IMR-90 (cell line): Measurements from ENCODE around the gene SLC34A3. TPM values are rescaled to one million over a fixed set of nuclear protein-coding genes. Genes with fewer than 3 reads are reported as not detected.

Source experiments
- ATAC-seq: fragments of 200-7000 bp; cut with Tn5 transposase; 2 replicates; pipeline ENCODE4 v1.9.1; 2020; ENCODE audit warnings: low read depth, mild to moderate bottlenecking, moderate library complexity
- BruUV-seq: library from RNA; stranded (reverse); fragments of 400-500 nt; replicated peaks from 2 replicates; lab custom pipeline; 2021; lab: Mats Ljungman, UMichigan
- CTCF ChIA-PET: fragments of 300-600 bp; formaldehyde crosslinking; extraction: SDS; loops from one replicate; lab custom pipeline; 2021; ENCODE audit warnings: antibody characterized with exemption; lab: Yijun Ruan, JAX
- POLR2A ChIA-PET: fragments of 300-600 bp; sonication (Branson Sonifier 250); formaldehyde crosslinking; loops from one replicate; lab custom pipeline; 2022; ENCODE audit warnings: antibody characterized with exemption; ENCODE audit not compliant: unreplicated experiment; lab: Charles Lee
- DNase-seq: peaks from one replicate; pipeline ENCODE4 v3.0.0; 2013
- H2AFZ ChIP-seq: replicated peaks from 2 replicates; pipeline ENCODE3; 2013; ENCODE audit warnings: low read length, mild to moderate bottlenecking; ENCODE audit not compliant: poor library complexity
- H2AK5ac ChIP-seq: 2 replicates; pipeline ENCODE4 v1.6.1; 2013; ENCODE audit warnings: low read depth, low read length, inconsistent platforms
- H2AK9ac ChIP-seq: replicated peaks from 2 replicates; pipeline ENCODE3; 2013; ENCODE audit warnings: mild to moderate bottlenecking, low read depth, low read length, moderate library complexity; ENCODE audit not compliant: poor library complexity
- H2BK120ac ChIP-seq: 2 replicates; pipeline ENCODE4 v1.6.1; 2013; ENCODE audit warnings: low read depth, low read length, inconsistent platforms
- H2BK15ac ChIP-seq: 3 replicates; pipeline ENCODE4 v1.6.1; 2013; ENCODE audit warnings: low read depth, low read length, inconsistent platforms
- H2BK20ac ChIP-seq: 2 replicates; pipeline ENCODE4 v1.6.1; 2013; ENCODE audit warnings: low read depth, mild to moderate bottlenecking, inconsistent platforms, low read length, moderate library complexity
- H2BK5ac ChIP-seq: 2 replicates; pipeline ENCODE4 v1.6.1; 2013; ENCODE audit warnings: mild to moderate bottlenecking, low read depth, low read length, inconsistent platforms; ENCODE audit not compliant: poor library complexity, severe bottlenecking
- H3K14ac ChIP-seq: replicated peaks from 2 replicates; pipeline ENCODE4 v1.6.1; 2013; ENCODE audit warnings: low read depth, low read length, inconsistent platforms
- H3K18ac ChIP-seq: 2 replicates; pipeline ENCODE4 v1.6.1; 2013; ENCODE audit warnings: low read depth, low read length, control low read depth
- H3K23ac ChIP-seq: 2 replicates; pipeline ENCODE4 v1.6.1; 2013; ENCODE audit warnings: low read depth, low read length, inconsistent platforms
- H3K27ac ChIP-seq: 2 replicates; pipeline ENCODE4 v1.5.1; 2013; ENCODE audit warnings: mild to moderate bottlenecking, control low read depth, low read length; ENCODE audit not compliant: insufficient read depth
- H3K27me3 ChIP-seq: 2 replicates; pipeline ENCODE4 v1.6.1; 2013; ENCODE audit warnings: low read length; ENCODE audit not compliant: control insufficient read depth, insufficient read depth
- H3K36me3 ChIP-seq: 2 replicates; pipeline ENCODE4 v1.6.1; 2013; ENCODE audit warnings: low read length, mixed read lengths; ENCODE audit not compliant: control insufficient read depth, insufficient read depth
- H3K4ac ChIP-seq: 2 replicates; pipeline ENCODE4 v1.6.1; 2013; ENCODE audit warnings: low read depth, low read length, inconsistent platforms
- H3K4me1 ChIP-seq: 2 replicates; pipeline ENCODE4 v1.6.1; 2013; ENCODE audit warnings: low read length, mixed read lengths; ENCODE audit not compliant: control insufficient read depth, insufficient read depth
- H3K4me2 ChIP-seq: 2 replicates; pipeline ENCODE4 v1.6.1; 2013; ENCODE audit warnings: low read depth, mild to moderate bottlenecking, control low read depth, low read length, moderate library complexity
- H3K4me3 ChIP-seq: 2 replicates; pipeline ENCODE4 v1.5.1; 2013; ENCODE audit warnings: low read depth, mild to moderate bottlenecking, control low read depth, low read length, moderate library complexity; ENCODE audit not compliant: insufficient read depth
- H3K56ac ChIP-seq: 2 replicates; pipeline ENCODE4 v1.6.1; 2013; ENCODE audit warnings: low read length, inconsistent platforms; ENCODE audit not compliant: insufficient read depth; ENCODE audit errors: extremely low read depth
- H3K79me1 ChIP-seq, 2 experiments: 2 replicates each; pipeline ENCODE4 v1.6.1; 2013; ENCODE audit warnings: low read length in 2 of 2, inconsistent platforms in 1 of 2, low read depth in 1 of 2
- H3K9ac ChIP-seq: 2 replicates; pipeline ENCODE4 v1.6.1; 2013; ENCODE audit warnings: low read depth, low read length, control low read depth
- H3K9me1 ChIP-seq: 2 replicates; pipeline ENCODE4 v1.6.1; 2013; ENCODE audit warnings: low read length, inconsistent platforms; ENCODE audit not compliant: insufficient read depth
- H3K9me3 ChIP-seq: 2 replicates; pipeline ENCODE4 v1.6.1; 2013; ENCODE audit warnings: low read length; ENCODE audit not compliant: control insufficient read depth, insufficient read depth
- H4K20me1 ChIP-seq: 2 replicates; pipeline ENCODE4 v1.6.1; 2013; ENCODE audit warnings: low read length, inconsistent platforms; ENCODE audit not compliant: insufficient read depth
- H4K5ac ChIP-seq: 2 replicates; pipeline ENCODE4 v1.6.1; 2013; ENCODE audit warnings: mild to moderate bottlenecking, low read depth, low read length, control low read depth
- H4K8ac ChIP-seq, 2 experiments: 2 replicates each; pipeline ENCODE4 v1.6.1; 2013; ENCODE audit warnings: low read depth in 2 of 2, low read length in 2 of 2, control low read depth in 1 of 2, inconsistent platforms in 1 of 2
- H4K91ac ChIP-seq: 2 replicates; pipeline ENCODE4 v1.6.1; 2013; ENCODE audit warnings: low read depth, low read length, inconsistent platforms; ENCODE audit not compliant: insufficient read depth
- CHD1 ChIP-seq: IDR thresholded peaks from 2 replicates; pipeline ENCODE4 v1.6.1; 2012; ENCODE audit warnings: low read depth, low read length, improper control_type of control experiment
- CTCF ChIP-seq: conservative IDR thresholded peaks from 2 replicates; pipeline ENCODE4 v1.5.1; 2012; ENCODE audit warnings: mild to moderate bottlenecking, low read depth, low read length, improper control_type of control experiment
- FOS ChIP-seq: fragments of 150-350 bp; IDR thresholded peaks from 2 replicates; pipeline ENCODE4 v1.6.1; 2016; ENCODE audit warnings: low read depth, low read length
- MAFK ChIP-seq: IDR thresholded peaks from 2 replicates; pipeline ENCODE4 v1.6.1; 2012; ENCODE audit warnings: low read depth, low read length, improper control_type of control experiment
- MAZ ChIP-seq: IDR thresholded peaks from 2 replicates; pipeline ENCODE4 v1.6.1; 2012; ENCODE audit warnings: low read depth, mild to moderate bottlenecking, low read length, improper control_type of control experiment, moderate library complexity, borderline replicate concordance
- NFE2L2 ChIP-seq: fragments of 150-350 bp; IDR thresholded peaks from 2 replicates; pipeline ENCODE4 v1.6.1; 2016; ENCODE audit warnings: low read depth, mild to moderate bottlenecking, low read length
- POLR2A ChIP-seq: IDR thresholded peaks from 2 replicates; pipeline ENCODE4 v1.6.1; 2012; ENCODE audit warnings: mild to moderate bottlenecking, low read depth, low read length
- RAD21 ChIP-seq: IDR thresholded peaks from 2 replicates; pipeline ENCODE4 v1.6.1; 2012; ENCODE audit warnings: low read length, improper control_type of control experiment
- USF2 ChIP-seq: fragments of 150-350 bp; IDR thresholded peaks from 2 replicates; pipeline ENCODE4 v1.6.1; 2017; ENCODE audit warnings: mild to moderate bottlenecking, antibody characterized with exemption, low read length, low read depth
- WGBS, 2 experiments: methylation state at CpG; one replicate each; pipeline versions ENCODE4 v1.1.5 to v1.1.7; 2013; ENCODE audit warnings: missing lambda C conversion rate in 2 of 2; ENCODE audit not compliant: insufficient read length in 1 of 2; ENCODE audit errors: extremely low coverage in 2 of 2; 5-methylcytosine and 5-hydroxymethylcytosine counted together
- dilution Hi-C: fragments of 300-500 bp; cut with HindIII; formaldehyde crosslinking; loops from one replicate; pipeline ENCODE4 v1.14.3; 2018; ENCODE audit warnings: low sequenced_read_pairs; ENCODE audit not compliant: unreplicated experiment
- in situ Hi-C: fragments of 300-500 bp; cut with MboI; formaldehyde crosslinking; loops from 3 replicates; pipeline ENCODE4 v1.14.3; 2019; ENCODE audit warnings: low sequenced_read_pairs, inconsistent platforms, mixed read lengths
- intact Hi-C: fragments of 100-400 bp; cut with micrococcal nuclease; formaldehyde crosslinking; loops from 2 replicates; pipeline ENCODE4 v1.10.0; 2022
- polyA plus RNA-seq, 3 experiments: library from polyadenylated mRNA; depleted of rRNA; stranded (reverse); fragments of >200 nt; gene quantifications; 2 replicates each; pipeline ENCODE4 v1.2.3, GENCODE V29; 2012; ENCODE audit warnings: low replicate concordance in 1 of 3
- total RNA-seq: library from RNA; depleted of rRNA; stranded (reverse); fragments of >200 nt; gene quantifications from 2 replicates; pipeline ENCODE4 v1.2.3, GENCODE V29; 2012

Gene SLC34A3
- total and polyA plus RNA-seq, 2 of the 4 experiments (the other 2 are of a cell fraction): not detected

GRCh38 chr9:137255448-137256114 lies 24.9 kb downstream of the SLC34A3 start:
- dilution Hi-C loops: no loop called here
- Histone ChIP-seq H2BK15ac (no peak overlapping the region), H3K9ac (peak overlapping the region; percentile 85), H3K9me3 (no peaks in the 10 kb centered on the region), H3K56ac (peak overlapping the region; percentile 71), H3K27me3 (no peaks in the 10 kb centered on the region), H4K8ac (peak overlapping the region; percentile 81 to 87; a peak in 3 of 4 replicates), H3K27ac (peak overlapping the region; percentile 35), H2AK5ac (peak overlapping the region; percentile 72), H2BK5ac (peak overlapping the region; percentile 14), H2AFZ (peak overlapping the region; percentile 99), H2AK9ac (peak overlapping the region; percentile 98), H3K4ac (peak overlapping the region; percentile 63), H2BK20ac (no peak overlapping the region), H3K23ac (peak overlapping the region; percentile 79; the same call in 1 of the 2 replicates), H4K5ac (peak overlapping the region; percentile 44; the same call in 1 of the 2 replicates), H4K20me1 (peaks cover 11% of the 10 kb centered on the region), H3K9me1 (no peaks in the 10 kb centered on the region), H3K36me3 (peaks cover 21% of the 10 kb centered on the region), H3K18ac (no peak overlapping the region), H3K4me1 (peaks cover 11% of the 10 kb centered on the region), H4K91ac (0 out of 2 replicates have a peak overlapping the region, but pooled peaks have one; percentile 26), H2BK120ac (no peak overlapping the region), H3K79me1 (peaks cover 15 to 37% of the 10 kb centered on the region in 2 experiments), H3K4me3 (peak overlapping the region; percentile 96), H3K4me2 (peak overlapping the region; percentile 97), H3K14ac (peak overlapping the region; percentile 72; the same call in 1 of the 2 replicates)
- TF ChIP-seq CTCF (no peak), MAZ (no peak), CHD1 (no peak), MAFK (no peak), USF2 (no peak), RAD21 (no peak), POLR2A (no peak), NFE2L2 (no peak), FOS (no peak)
- in situ Hi-C loops: no loop called here
- DNase-seq (no peak), ATAC-seq (peak; percentile 60)
- ChIA-PET CTCF (no interaction called here), POLR2A (interaction anchor here (1.2 to 2.3 kb wide), 2 partner anchors 11 to 15 kb away, joined by 5 to 9 read pairs; no protein-coding TSS in a partner anchor)
- 1% methylated on average over 30 of the region's 51 CpGs; no CpG with 5 or more reads in 1 of the 2 experiments for WGBS, 2 experiments
- intact Hi-C loops: no loop called here
- BruUV-seq: no TSS peak
